ENCODE results near the gene TACR3. TPM values are rescaled to one million over a fixed set of nuclear protein-coding genes. Genes with fewer than 3 reads are reported as not detected.

Gene TACR3
- total and polyA plus RNA-seq, 9 of the 15 experiments (the other 6 are each of a cell fraction or from before 2014, with no cell fraction given) = not detected

DNA sequence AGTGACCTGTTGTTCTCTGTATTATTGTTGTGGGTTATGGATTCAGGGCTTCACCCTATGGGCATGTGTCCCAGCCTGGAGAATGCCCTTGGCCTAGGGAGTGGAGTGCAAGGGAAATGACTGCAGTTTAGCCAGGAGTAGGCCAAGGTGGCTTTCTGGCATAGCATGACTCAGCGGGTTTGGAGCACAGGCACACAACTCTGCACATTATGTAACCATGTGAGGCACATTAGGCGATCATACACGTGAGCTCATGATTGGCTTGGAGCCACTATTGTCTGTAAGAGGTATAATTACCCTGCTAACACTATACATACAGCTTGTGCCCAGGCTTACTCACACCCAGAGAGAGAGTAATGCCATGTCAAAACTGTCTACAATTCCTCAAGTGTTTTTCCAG, 35.1 kb upstream of the TACR3 start:
- FAIRE-seq (no peak), DNase-seq (ENCODE audit: extremely low read depth in 1 of 4, low spot score in 3 of 4) (no peak), ATAC-seq (no peak)
- no peaks in the 10 kb centered on the region; the same call in 1 of the 2 replicates for H3K9me3 ChIP-seq (replicated peaks; ENCODE audit: control insufficient read depth, insufficient read depth, low read depth, low read length)
- H3K9me1 ChIP-seq (ENCODE audit: control insufficient read depth, insufficient read depth, low read length) = no peaks in the 10 kb centered on the region
- H3K27me3 ChIP-seq (ENCODE audit: control insufficient read depth in 2 of 2, insufficient read depth in 2 of 2, low read length in 2 of 2) = no peaks in the 10 kb centered on the region
- CTCF ChIA-PET (ENCODE audit: low intra/inter-chr PET ratio) = no interaction called here
- no peak overlapping the region for H3K4me3 ChIP-seq
- 4% methylated on average over 3 of the region's 3 CpGs for WGBS (ENCODE audit: insufficient coverage, low coverage, missing lambda C conversion rate)
- H4K20me1 ChIP-seq (replicated peaks; ENCODE audit: control insufficient read depth, insufficient read depth, low read length) = no peaks in the 10 kb centered on the region
- intact Hi-C loops (cut with micrococcal nuclease) = no loop called here
- H3K4me2 ChIP-seq (ENCODE audit: insufficient read depth, low read length) = no peak overlapping the region
- no peaks in the 10 kb centered on the region for H3K36me3 ChIP-seq (ENCODE audit: control insufficient read depth, insufficient read depth, low read length)
- in situ Hi-C loops (cut with MboI) = no loop called here
- POLR2A ChIA-PET = no interaction called here
- no peaks in the 10 kb centered on the region for H3K79me2 ChIP-seq (ENCODE audit: control insufficient read depth, insufficient read depth, low read length)
- no TSS peak for BruUV-seq (replicated peaks)
- H3K4me1 ChIP-seq (replicated peaks in 1 of 2; ENCODE audit: control insufficient read depth in 2 of 2, insufficient read depth in 2 of 2, low read length in 2 of 2) = no peaks in the 10 kb centered on the region
- TF ChIP-seq KLF13 (tag; IDR thresholded peaks at IDR 0.05; ENCODE audit: borderline replicate concordance, low read depth) (no peak), NR1H2 (CRISPR knock-in tag; IDR thresholded peaks at IDR 0.05) (no peak), ZNF184 (CRISPR knock-in tag; IDR thresholded peaks at IDR 0.05) (no peak), NR3C1 (CRISPR knock-in tag; IDR thresholded peaks at IDR 0.05) (no peak), CREM (IDR thresholded peaks at IDR 0.05; ENCODE audit: low read depth) (no peak), CBX1 (IDR thresholded peaks at IDR 0.05; ENCODE audit: low read depth) (no peak), SNIP1 (IDR thresholded peaks at IDR 0.05; ENCODE audit: low read depth) (no peak), PTTG1 (tag; IDR thresholded peaks at IDR 0.05; ENCODE audit: low read depth) (no peak), MBD2 (IDR thresholded peaks at IDR 0.05; ENCODE audit: borderline replicate concordance, low read depth) (no peak), SMAD1 (IDR thresholded peaks at IDR 0.05; ENCODE audit: low read depth, low read length, partially characterized antibody) (no peak), MTA2 (IDR thresholded peaks at IDR 0.05; ENCODE audit: low read depth) (no peak), ZBTB7A (IDR thresholded peaks at IDR 0.05; ENCODE audit: borderline replicate concordance, control insufficient read depth, low read depth, low read length) (no peak)
- H2AFZ ChIP-seq (ENCODE audit: low read depth, low read length) = no peak overlapping the region
- H3K27ac ChIP-seq (ENCODE audit: extremely low read depth, low read depth, low read length) = no peak overlapping the region
- H3K9ac ChIP-seq (ENCODE audit: insufficient read depth in 1 of 2, low read depth in 2 of 2, low read length in 2 of 2) = no peak overlapping the region
